NCI-H2196 (cell line): ENCODE measurements around the gene PHB1.
A peak's percentile ranks its signal among the peaks of the same experiment; 100 is the strongest.
"Not testable (repeated sequence)": the region's sequence is repeated elsewhere in the genome, so short reads cannot be mapped to it uniquely, and the experiment has no call there.

Experiments
- DNase-seq: peaks from one replicate; lab custom pipeline; 2025; ENCODE audit not compliant: unreplicated experiment; lab: John Stamatoyannopoulos, UW

PHB1 gene

GRCh38 chr17:49381793-49382192 lies 32.9 kb downstream of the PHB1 start:
- DNase-seq = no peak

- DNase-seq = peak; percentile 25
These were observed 33.6 kb downstream of the PHB1 start for GRCh38 chr17:49381033-49381432.

GRCh38 chr17:49379926-49380325 lies 34.8 kb downstream of the PHB1 start:
- no peak for DNase-seq

GRCh38 chr17:49378311-49378710 lies 36.4 kb downstream of the PHB1 start:
- DNase-seq = no peak

- no peak for DNase-seq
These were observed 39.1 kb downstream of the PHB1 start for GRCh38 chr17:49375544-49375943.

- no peak for DNase-seq
These were observed 41.6 kb downstream of the PHB1 start for GRCh38 chr17:49373115-49373514.

GRCh38 chr17:49372425-49372824 lies 42.3 kb downstream of the PHB1 start:
- DNase-seq = no peak

GRCh38 chr17:49370971-49371834 lies 43.5 kb downstream of the PHB1 start:
- DNase-seq = peak; percentile 67

GRCh38 chr17:49369760-49370159 lies 44.9 kb downstream of the PHB1 start:
- no peak for DNase-seq

GRCh38 chr17:49369089-49369488 lies 45.6 kb downstream of the PHB1 start:
- no peak for DNase-seq

- peak; percentile 49 for DNase-seq
These were observed 49.0 kb downstream of the PHB1 start for GRCh38 chr17:49365667-49366066.

GRCh38 chr17:49365126-49365525 lies 49.6 kb downstream of the PHB1 start:
- not testable (repeated sequence) for DNase-seq

GRCh38 chr17:49364119-49364518 lies 50.6 kb downstream of the PHB1 start:
- no peak for DNase-seq

- no peak for DNase-seq
These were observed 51.4 kb downstream of the PHB1 start for GRCh38 chr17:49363251-49363650.

GRCh38 chr17:49362723-49363117 lies 52.0 kb downstream of the PHB1 start:
- no peak for DNase-seq

GRCh38 chr17:49361902-49362722 lies 52.6 kb downstream of the PHB1 start, which contains the start of gene ZNF652:
TSS of gene ZNF652 (minus strand) at chr17:49362250. CDS start at chr17:49317725, 44,525 bp downstream.
- peak; percentile 97 for DNase-seq

- DNase-seq = peak; percentile 55
These were observed 53.4 kb downstream of the PHB1 start for GRCh38 chr17:49361129-49361901.

GRCh38 chr17:49360796-49361128 lies 53.9 kb downstream of the PHB1 start:
- DNase-seq = no peak

- no peak for DNase-seq
These were observed 54.5 kb downstream of the PHB1 start for GRCh38 chr17:49359990-49360795.

GRCh38 chr17:49358641-49359247 lies 55.9 kb downstream of the PHB1 start:
- no peak for DNase-seq
